ENCODE data around the gene FURIN. TPM values are rescaled to one million over a fixed set of nuclear protein-coding genes. Genes with fewer than 3 reads are reported as not detected.

FURIN gene
- total RNA-seq, 4 donors from 2014 or later = 20.5 to 54.8 (median 30.5) TPM

GRCh38 chr15:90862964-90863778, 5.2 kb upstream of the FURIN start:
- Histone ChIP-seq H3K4me1 (no peaks in the 10 kb centered on the region), H3K27me3 (no peaks in the 10 kb centered on the region), H3K4me3 (no peak overlapping the region), H3K36me3 (no peaks in the 10 kb centered on the region), H3K9me3 (no peaks in the 10 kb centered on the region), H3K27ac (no peak overlapping the region)
- intact Hi-C loops (cut with DNase I; ENCODE audit: low total_unique reads) = no loop called here
- TF ChIP-seq POLR2A (IDR thresholded peaks at IDR 0.05) = no peak
- no peak for TF ChIP-seq CTCF (IDR thresholded peaks at IDR 0.05)
- no peak for DNase-seq

- intact Hi-C loops (cut with DNase I; ENCODE audit: low total_unique reads) = no loop called here
Observed at GRCh38 chr15:90863987-90864386, 4.4 kb upstream of the FURIN start.

GRCh38 chr15:90864507-90864906, 3.9 kb upstream of the FURIN start:
- Histone ChIP-seq H3K36me3 (no peaks in the 10 kb centered on the region), H3K27ac (no peak overlapping the region), H3K4me1 (no peaks in the 10 kb centered on the region), H3K9me3 (no peaks in the 10 kb centered on the region), H3K27me3 (no peaks in the 10 kb centered on the region), H3K4me3 (no peak overlapping the region)
- TF ChIP-seq POLR2A (IDR thresholded peaks at IDR 0.05) (no peak), CTCF (IDR thresholded peaks at IDR 0.05) (no peak)
- DNase-seq = no peak
- intact Hi-C loops (cut with DNase I; ENCODE audit: low total_unique reads) = no loop called here

More at GRCh38 chr15:90863987-90864386, 4.4 kb upstream of the FURIN start:
- H3K27ac ChIP-seq = no peak overlapping the region
- TF ChIP-seq POLR2A (IDR thresholded peaks at IDR 0.05) = no peak
- no peak for TF ChIP-seq CTCF (IDR thresholded peaks at IDR 0.05)
- H3K36me3 ChIP-seq = no peaks in the 10 kb centered on the region
- H3K27me3 ChIP-seq = no peaks in the 10 kb centered on the region
- DNase-seq = no peak
- H3K9me3 ChIP-seq = no peaks in the 10 kb centered on the region
- no peaks in the 10 kb centered on the region for H3K4me1 ChIP-seq
- no peak overlapping the region for H3K4me3 ChIP-seq

DNA sequence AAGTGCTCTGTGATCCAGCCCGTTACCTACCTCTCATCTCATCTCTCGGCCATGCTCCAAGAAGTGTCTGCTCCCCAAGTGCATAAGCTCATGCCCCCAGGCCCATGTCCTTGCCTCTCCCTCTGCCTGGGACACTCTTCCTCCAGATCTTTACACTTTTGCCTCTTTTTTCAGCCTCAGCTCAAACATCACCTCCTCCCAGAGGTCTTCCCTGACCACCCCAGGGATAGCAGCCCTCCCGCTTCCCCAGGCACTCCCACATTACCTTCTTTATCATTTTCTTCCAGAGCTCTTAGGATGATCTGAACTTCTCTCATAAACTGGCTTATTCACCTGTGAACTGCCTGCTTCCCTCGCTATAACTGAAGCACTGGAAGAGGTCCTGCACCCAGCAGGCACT, 2.7 kb upstream of the FURIN start:
- TF ChIP-seq CTCF (IDR thresholded peaks at IDR 0.05) = no peak
- TF ChIP-seq POLR2A (IDR thresholded peaks at IDR 0.05) = no peak
- H3K36me3 ChIP-seq = no peaks in the 10 kb centered on the region
- intact Hi-C loops (cut with DNase I; ENCODE audit: low total_unique reads) = no loop called here
- H3K4me1 ChIP-seq = peaks cover 0 to 3% of the 10 kb centered on the region in 2 donors
- no peak overlapping the region for H3K27ac ChIP-seq
- H3K4me3 ChIP-seq = no peak overlapping the region
- no peaks in the 10 kb centered on the region for H3K9me3 ChIP-seq
- no peaks in the 10 kb centered on the region for H3K27me3 ChIP-seq
- DNase-seq = no peak

DNA sequence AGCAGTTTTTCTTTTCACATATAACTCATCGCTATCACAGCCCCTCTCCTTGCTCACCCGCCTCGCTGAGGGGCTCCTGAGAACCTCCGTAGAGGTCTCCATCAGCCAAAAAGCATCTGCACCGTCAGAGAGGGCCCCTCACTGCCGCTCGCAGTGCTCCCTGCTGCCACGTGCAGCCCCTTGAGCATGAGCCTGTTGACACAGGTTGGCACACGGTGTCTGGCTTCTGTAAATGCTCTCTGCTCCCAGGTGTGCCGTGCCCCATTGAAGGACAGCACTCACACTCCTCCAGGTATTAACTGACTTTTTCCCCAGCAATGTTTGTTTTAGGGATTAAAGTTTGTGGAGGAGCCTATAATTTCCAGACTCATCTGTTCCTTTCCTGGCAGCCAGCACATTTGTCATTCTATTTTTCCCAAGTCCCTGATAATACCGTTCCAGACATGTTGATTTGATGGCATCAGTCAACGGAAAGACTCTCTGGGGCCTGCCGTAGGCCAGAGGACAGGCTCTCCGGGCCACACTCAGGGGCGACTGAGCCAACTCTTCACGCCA, 2.1 kb upstream of the FURIN start:
- TF ChIP-seq CTCF (IDR thresholded peaks at IDR 0.05) (no peak), POLR2A (IDR thresholded peaks at IDR 0.05) (no peak)
- H3K27ac ChIP-seq = no peak overlapping the region
- H3K9me3 ChIP-seq = no peaks in the 10 kb centered on the region

More for the DNA sequence above, 2.1 kb upstream of the FURIN start:
- Histone ChIP-seq H3K36me3 (no peaks in the 10 kb centered on the region), H3K4me3 (no peak overlapping the region), H3K4me1 (peaks cover 0 to 5% of the 10 kb centered on the region in 2 donors), H3K27me3 (no peaks in the 10 kb centered on the region)
- intact Hi-C loops (cut with DNase I; ENCODE audit: low total_unique reads) = no loop called here
- DNase-seq = no peak

All from uterus (tissue), 4 donors.